ENCODE results near the gene MAST4.

The MAST4 gene

GRCh38 chr5:66606713-66607112 is 10.5 kb downstream of the MAST4 start:
- no peak for DNase-seq (ENCODE audit: low spot score)

- no peak for DNase-seq (ENCODE audit: low spot score)
These were observed 12.3 kb downstream of the MAST4 start for GRCh38 chr5:66608501-66608900.

GRCh38 chr5:66609615-66610014 is 13.4 kb downstream of the MAST4 start:
- DNase-seq (ENCODE audit: low spot score) = no peak

GRCh38 chr5:66612226-66612625 is 16.0 kb downstream of the MAST4 start:
- no peak for DNase-seq (ENCODE audit: low spot score)

GRCh38 chr5:66615136-66615535 is 18.9 kb downstream of the MAST4 start:
- DNase-seq (ENCODE audit: low spot score) = no peak

GRCh38 chr5:66615894-66616293 is 19.7 kb downstream of the MAST4 start:
- no peak for DNase-seq (ENCODE audit: low spot score)

GRCh38 chr5:66616520-66617225 is 20.5 kb downstream of the MAST4 start:
- DNase-seq (ENCODE audit: low spot score) = no peak

GRCh38 chr5:66617226-66617861 is 21.2 kb downstream of the MAST4 start:
- DNase-seq (ENCODE audit: low spot score) = no peak

GRCh38 chr5:66617991-66618768 is 22.0 kb downstream of the MAST4 start:
- DNase-seq (ENCODE audit: low spot score) = no peak

GRCh38 chr5:66620711-66621110 is 24.5 kb downstream of the MAST4 start:
- DNase-seq (ENCODE audit: low spot score) = no peak

- no peak for DNase-seq (ENCODE audit: low spot score)
These were observed 25.0 kb downstream of the MAST4 start for GRCh38 chr5:66621146-66621545.

GRCh38 chr5:66621736-66622135 is 25.5 kb downstream of the MAST4 start:
- no peak for DNase-seq (ENCODE audit: low spot score)

- no peak for DNase-seq (ENCODE audit: low spot score)
These were observed 32.4 kb downstream of the MAST4 start for GRCh38 chr5:66628561-66628960.

GRCh38 chr5:66629446-66629845 is 33.3 kb downstream of the MAST4 start:
- no peak for DNase-seq (ENCODE audit: low spot score)

GRCh38 chr5:66633754-66634153 is 37.6 kb downstream of the MAST4 start:
- no peak for DNase-seq (ENCODE audit: low spot score)

- DNase-seq (ENCODE audit: low spot score) = no peak
These were observed 38.4 kb downstream of the MAST4 start for GRCh38 chr5:66634601-66635000.

- no peak for DNase-seq (ENCODE audit: low spot score)
These were observed 41.8 kb downstream of the MAST4 start for GRCh38 chr5:66637994-66638393.

GRCh38 chr5:66639037-66639436 is 42.8 kb downstream of the MAST4 start:
- DNase-seq (ENCODE audit: low spot score) = no peak

GRCh38 chr5:66642538-66642937 is 46.3 kb downstream of the MAST4 start:
- no peak for DNase-seq (ENCODE audit: low spot score)

- DNase-seq (ENCODE audit: low spot score) = no peak
These were observed 47.2 kb downstream of the MAST4 start for GRCh38 chr5:66643387-66643786.

GRCh38 chr5:66644111-66644510 is 47.9 kb downstream of the MAST4 start:
- DNase-seq (ENCODE audit: low spot score) = no peak

GRCh38 chr5:66645039-66645438 is 48.8 kb downstream of the MAST4 start:
- DNase-seq (ENCODE audit: low spot score) = no peak

GRCh38 chr5:66646570-66646969 is 50.4 kb downstream of the MAST4 start:
- no peak for DNase-seq (ENCODE audit: low spot score)
